Breast epithelium (tissue), 4 donors: ENCODE data around the gene A3GALT2. TPM values are rescaled to one million over a fixed set of nuclear protein-coding genes. Genes with fewer than 3 reads are reported as not detected.

Source experiments
- DNase-seq, 2 donors: peaks; one replicate each; pipeline ENCODE4 v3.0.0-alpha.2; 2019; ENCODE audit warnings: low spot score in 2 of 2
- H3K27ac ChIP-seq, 2 donors: fragments of 200-600 bp; sonication (generic) in 1 of 2; one replicate each; pipeline ENCODE4 v1.5.1; 2016 to 2019; ENCODE audit warnings: mild to moderate bottlenecking in 1 of 2
- H3K27me3 ChIP-seq, 2 donors: fragments of 200-600 bp; sonication (generic) in 1 of 2; one replicate each; pipeline versions ENCODE4 v1.5.1 to v1.6.0; 2017 to 2019; ENCODE audit warnings: control low read depth in 1 of 2, mild to moderate bottlenecking in 1 of 2
- H3K36me3 ChIP-seq: fragments of 200-600 bp; one replicate; pipeline ENCODE4 v1.5.1; 2019
- H3K4me1 ChIP-seq, 2 donors: fragments of 200-600 bp; sonication (generic); one replicate each; pipeline ENCODE4 v1.5.1; 2016 to 2019; ENCODE audit warnings: control low read depth in 1 of 2
- H3K4me3 ChIP-seq, 3 donors: fragments of 200-600 bp; sonication (generic); 1 replicate in 2 of 3; 2 replicates in 1 of 3; pipeline ENCODE4 v1.5.1; 2016 to 2019; ENCODE audit warnings: mild to moderate bottlenecking in 3 of 3, moderate library complexity in 2 of 3
- H3K9me3 ChIP-seq, 2 donors: fragments of 200-600 bp; sonication (generic) in 1 of 2; one replicate each; pipeline ENCODE4 v1.5.1; 2016 to 2019; ENCODE audit warnings: control low read depth in 1 of 2
- POLR2A ChIP-seq: fragments of 450-650 bp; IDR thresholded peaks from one replicate; pipeline ENCODE4 v1.6.1; 2016; ENCODE audit warnings: antibody characterized with exemption, mild to moderate bottlenecking, moderate library complexity
- POLR2AphosphoS5 ChIP-seq, 3 donors: sonication (generic); formaldehyde crosslinking; IDR thresholded peaks; one replicate each; pipeline ENCODE4 v1.6.1; 2017; ENCODE audit warnings: antibody characterized with exemption in 3 of 3
- intact Hi-C: fragments of 100-400 bp; cut with DNase I; formaldehyde crosslinking; loops from one replicate; pipeline ENCODE4 v1.15.1; 2023; ENCODE audit warnings: low total_unique reads
- total RNA-seq, 3 donors: library from RNA; depleted of rRNA; stranded (reverse); fragments of >200 nt; gene quantifications; one replicate each; pipeline ENCODE4 v1.1.0, GENCODE V29; 2016
- TF ChIP-seq, protein P1 (sequence below), 3 donors: fragments of 450-650 bp; IDR thresholded peaks; one replicate each; pipeline ENCODE4 v1.5.1; 2016 to 2017; ENCODE audit warnings: antibody characterized with exemption in 3 of 3, mild to moderate bottlenecking in 3 of 3, moderate library complexity in 3 of 3

The A3GALT2 gene
- total RNA-seq, 3 donors from 2014 or later = not detected

DNA sequence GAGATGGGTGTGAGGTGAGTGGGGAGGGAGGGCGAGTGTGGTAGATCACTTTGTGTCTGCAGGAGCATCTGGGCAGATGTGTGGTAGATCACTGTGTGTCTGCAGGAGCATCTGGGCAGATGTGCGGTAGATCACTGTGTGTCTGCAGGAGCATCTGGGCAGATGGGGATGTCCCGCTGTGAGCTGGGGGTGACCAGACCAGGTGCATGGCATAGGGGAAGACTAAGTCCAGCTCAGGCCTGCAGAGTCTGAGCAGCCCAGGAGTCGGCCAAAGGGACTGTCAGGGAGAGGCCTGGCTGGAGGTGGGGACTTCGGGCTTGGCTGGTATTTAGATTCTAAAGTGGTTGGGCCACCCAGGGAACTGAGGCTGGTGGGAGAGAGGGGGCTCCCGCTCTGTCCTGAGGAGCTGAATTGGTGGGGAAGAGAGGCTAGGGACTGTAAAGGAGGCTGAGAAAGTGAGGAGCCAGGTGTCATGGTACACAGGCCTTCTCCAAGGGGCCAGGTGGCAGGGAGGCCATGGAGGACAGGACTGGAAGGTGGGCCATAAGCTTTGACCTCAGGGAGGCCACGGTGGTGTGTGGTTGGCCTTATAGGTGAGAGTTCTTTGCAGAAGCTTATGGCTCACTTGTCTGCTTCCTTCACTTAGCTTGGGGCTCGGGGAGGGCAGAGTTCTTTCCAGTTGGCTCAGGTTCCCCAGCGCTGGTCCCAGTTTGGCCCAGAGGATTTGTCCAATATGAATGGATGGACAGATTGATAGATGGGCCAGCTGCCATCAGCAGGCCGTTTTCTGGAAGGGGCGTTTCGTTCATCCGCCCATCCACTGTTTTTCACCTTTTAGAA is 49.0 kb downstream of the A3GALT2 start:
- Histone ChIP-seq H3K36me3 (no peaks in the 10 kb centered on the region), H3K4me3 (no peak overlapping the region), H3K27me3 (no peaks in the 10 kb centered on the region), H3K9me3 (no peaks in the 10 kb centered on the region), H3K27ac (no peak overlapping the region), H3K4me1 (no peaks in the 10 kb centered on the region)
- DNase-seq = peak in 1 of 2 donors; percentile 28
- TF ChIP-seq, protein P1, sequence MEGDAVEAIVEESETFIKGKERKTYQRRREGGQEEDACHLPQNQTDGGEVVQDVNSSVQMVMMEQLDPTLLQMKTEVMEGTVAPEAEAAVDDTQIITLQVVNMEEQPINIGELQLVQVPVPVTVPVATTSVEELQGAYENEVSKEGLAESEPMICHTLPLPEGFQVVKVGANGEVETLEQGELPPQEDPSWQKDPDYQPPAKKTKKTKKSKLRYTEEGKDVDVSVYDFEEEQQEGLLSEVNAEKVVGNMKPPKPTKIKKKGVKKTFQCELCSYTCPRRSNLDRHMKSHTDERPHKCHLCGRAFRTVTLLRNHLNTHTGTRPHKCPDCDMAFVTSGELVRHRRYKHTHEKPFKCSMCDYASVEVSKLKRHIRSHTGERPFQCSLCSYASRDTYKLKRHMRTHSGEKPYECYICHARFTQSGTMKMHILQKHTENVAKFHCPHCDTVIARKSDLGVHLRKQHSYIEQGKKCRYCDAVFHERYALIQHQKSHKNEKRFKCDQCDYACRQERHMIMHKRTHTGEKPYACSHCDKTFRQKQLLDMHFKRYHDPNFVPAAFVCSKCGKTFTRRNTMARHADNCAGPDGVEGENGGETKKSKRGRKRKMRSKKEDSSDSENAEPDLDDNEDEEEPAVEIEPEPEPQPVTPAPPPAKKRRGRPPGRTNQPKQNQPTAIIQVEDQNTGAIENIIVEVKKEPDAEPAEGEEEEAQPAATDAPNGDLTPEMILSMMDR (IDR thresholded peaks at IDR 0.05) = no peak
- TF ChIP-seq POLR2AphosphoS5 (IDR thresholded peaks at IDR 0.05) (no peak), POLR2A (no peak)
- intact Hi-C loops = no loop called here

DNA sequence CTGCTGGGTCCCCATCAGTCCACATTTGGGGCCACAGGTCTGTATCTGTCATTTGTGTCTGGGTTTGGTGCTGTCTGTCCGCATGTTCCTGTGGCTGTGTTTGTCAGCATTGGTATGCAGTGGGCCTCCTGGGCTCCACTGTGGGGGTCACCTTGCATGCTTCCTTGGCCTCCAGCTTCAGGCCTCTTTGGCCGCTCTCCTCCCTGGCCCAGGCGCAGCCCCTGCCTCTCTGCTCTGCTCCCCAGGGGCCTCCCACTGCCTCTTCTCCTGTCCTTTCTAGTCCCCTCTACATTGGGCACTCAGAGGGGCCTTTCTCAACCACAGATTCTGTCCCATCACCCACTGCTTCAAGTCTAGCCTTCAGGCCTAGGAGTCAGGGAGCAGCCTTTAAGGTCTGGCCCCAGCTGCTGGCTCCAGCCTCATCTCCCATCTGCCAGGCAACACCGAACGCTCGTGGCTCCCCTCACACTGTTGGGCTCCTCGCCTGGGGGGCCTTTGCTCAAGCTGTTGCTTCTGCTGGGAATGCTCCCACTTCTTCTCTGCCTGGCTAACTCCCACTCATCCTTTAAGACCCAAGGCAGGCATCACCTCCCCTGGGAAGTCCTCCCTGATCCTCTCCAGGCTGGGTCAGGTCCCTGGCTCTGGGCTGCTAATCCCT is 50.0 kb downstream of the A3GALT2 start:
- H3K9me3 ChIP-seq = no peaks in the 10 kb centered on the region
- no peaks in the 10 kb centered on the region for H3K27me3 ChIP-seq
- TF ChIP-seq POLR2A = no peak
- TF ChIP-seq POLR2AphosphoS5 (IDR thresholded peaks at IDR 0.05) = no peak
- TF ChIP-seq, protein P1 (IDR thresholded peaks at IDR 0.05) = no peak
- H3K36me3 ChIP-seq = no peaks in the 10 kb centered on the region
- no peaks in the 10 kb centered on the region for H3K4me1 ChIP-seq
- peak in 1 of 2 donors; percentile 33 for DNase-seq
- no peak overlapping the region for H3K4me3 ChIP-seq
- peak overlapping the region in 1 of 2 donors; percentile 49 for H3K27ac ChIP-seq
- intact Hi-C loops = no loop called here

DNA sequence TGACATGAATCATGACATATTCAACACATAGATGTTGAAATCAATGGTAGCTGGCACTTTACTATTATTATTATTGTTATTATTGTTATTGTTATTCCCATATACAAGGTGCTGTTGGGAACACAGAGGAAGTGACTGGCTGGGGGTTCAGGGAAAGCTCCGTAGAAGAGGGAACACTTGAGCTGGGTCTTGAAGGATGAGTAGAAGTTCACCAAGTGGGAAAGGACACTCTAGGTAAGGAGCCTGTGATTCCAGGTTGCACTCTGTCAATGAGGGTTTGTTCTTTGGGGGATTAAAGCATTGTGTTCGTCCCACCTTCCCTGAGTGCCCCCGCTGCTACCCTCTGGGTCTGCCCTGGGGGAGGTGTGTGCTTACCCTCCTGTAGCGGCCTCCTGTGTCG is 50.5 kb downstream of the A3GALT2 start:
- H3K4me3 ChIP-seq = no peak overlapping the region
- no peaks in the 10 kb centered on the region for H3K27me3 ChIP-seq
- no peak for DNase-seq
- no peaks in the 10 kb centered on the region for H3K4me1 ChIP-seq
- peak overlapping the region in 1 of 2 donors; percentile 49 for H3K27ac ChIP-seq
- intact Hi-C loops = no loop called here
- no peaks in the 10 kb centered on the region for H3K36me3 ChIP-seq
- H3K9me3 ChIP-seq = no peaks in the 10 kb centered on the region
- TF ChIP-seq POLR2AphosphoS5 (IDR thresholded peaks at IDR 0.05) (no peak), POLR2A (no peak)
- TF ChIP-seq, protein P1 (IDR thresholded peaks at IDR 0.05) = no peak

DNA sequence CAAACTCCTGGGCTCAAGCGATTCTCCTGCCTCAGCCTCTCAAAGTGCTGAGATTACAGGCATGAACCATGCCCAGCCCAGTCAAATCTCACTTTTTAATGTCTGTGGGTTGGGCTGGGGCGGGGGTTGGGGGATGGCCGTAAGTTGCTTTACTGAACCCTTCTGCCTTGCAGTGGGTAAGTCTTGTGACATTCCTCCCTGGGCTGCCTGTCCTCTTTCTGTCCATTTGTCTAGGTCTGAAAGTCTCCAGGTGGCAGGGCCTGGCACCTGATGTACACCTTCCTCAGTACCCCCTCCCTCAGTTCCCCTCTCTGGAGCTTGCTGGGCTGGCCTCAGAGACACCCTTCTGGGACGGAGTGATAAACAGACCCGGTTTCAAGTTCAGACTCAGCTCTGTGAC is 51.3 kb downstream of the A3GALT2 start:
- no peaks in the 10 kb centered on the region for H3K27me3 ChIP-seq
- no peaks in the 10 kb centered on the region for H3K9me3 ChIP-seq
- peak overlapping the region in 1 of 2 donors; percentile 59 for H3K27ac ChIP-seq
- H3K4me1 ChIP-seq = no peaks in the 10 kb centered on the region
- H3K36me3 ChIP-seq = no peaks in the 10 kb centered on the region
- intact Hi-C loops = no loop called here
- TF ChIP-seq POLR2A (no peak), POLR2AphosphoS5 (IDR thresholded peaks at IDR 0.05) (no peak)
- TF ChIP-seq, protein P1 (IDR thresholded peaks at IDR 0.05) = no peak
- no peak for DNase-seq
- H3K4me3 ChIP-seq = no peak overlapping the region
